Breast epithelium (tissue), 4 donors: Measurements from ENCODE around the gene TOX2. TPM values are rescaled to one million over a fixed set of nuclear protein-coding genes. Genes with fewer than 3 reads are reported as not detected.

Experiments
- DNase-seq, 2 donors: peaks; one replicate each; pipeline ENCODE4 v3.0.0-alpha.2; 2019; ENCODE audit warnings: low spot score in 2 of 2
- H3K27ac ChIP-seq, 2 donors: fragments of 200-600 bp; sonication (generic) in 1 of 2; one replicate each; pipeline ENCODE4 v1.5.1; 2016 to 2019; ENCODE audit warnings: mild to moderate bottlenecking in 1 of 2
- H3K27me3 ChIP-seq, 2 donors: fragments of 200-600 bp; sonication (generic) in 1 of 2; one replicate each; pipeline versions ENCODE4 v1.5.1 to v1.6.0; 2017 to 2019; ENCODE audit warnings: control low read depth in 1 of 2, mild to moderate bottlenecking in 1 of 2
- H3K36me3 ChIP-seq: fragments of 200-600 bp; one replicate; pipeline ENCODE4 v1.5.1; 2019
- H3K4me1 ChIP-seq, 2 donors: fragments of 200-600 bp; sonication (generic); one replicate each; pipeline ENCODE4 v1.5.1; 2016 to 2019; ENCODE audit warnings: control low read depth in 1 of 2
- H3K4me3 ChIP-seq, 3 donors: fragments of 200-600 bp; sonication (generic); 1 replicate in 2 of 3; 2 replicates in 1 of 3; pipeline ENCODE4 v1.5.1; 2016 to 2019; ENCODE audit warnings: mild to moderate bottlenecking in 3 of 3, moderate library complexity in 2 of 3
- H3K9me3 ChIP-seq, 2 donors: fragments of 200-600 bp; sonication (generic) in 1 of 2; one replicate each; pipeline ENCODE4 v1.5.1; 2016 to 2019; ENCODE audit warnings: control low read depth in 1 of 2
- CTCF ChIP-seq, 3 donors: fragments of 450-650 bp; IDR thresholded peaks; one replicate each; pipeline ENCODE4 v1.5.1; 2016 to 2017; ENCODE audit warnings: antibody characterized with exemption in 3 of 3, mild to moderate bottlenecking in 3 of 3, moderate library complexity in 3 of 3
- POLR2A ChIP-seq: fragments of 450-650 bp; IDR thresholded peaks from one replicate; pipeline ENCODE4 v1.6.1; 2016; ENCODE audit warnings: antibody characterized with exemption, mild to moderate bottlenecking, moderate library complexity
- POLR2AphosphoS5 ChIP-seq, 3 donors: sonication (generic); formaldehyde crosslinking; IDR thresholded peaks; one replicate each; pipeline ENCODE4 v1.6.1; 2017; ENCODE audit warnings: antibody characterized with exemption in 3 of 3
- intact Hi-C: fragments of 100-400 bp; cut with DNase I; formaldehyde crosslinking; loops from one replicate; pipeline ENCODE4 v1.15.1; 2023; ENCODE audit warnings: low total_unique reads
- total RNA-seq, 3 donors: library from RNA; depleted of rRNA; stranded (reverse); fragments of >200 nt; gene quantifications; one replicate each; pipeline ENCODE4 v1.1.0, GENCODE V29; 2016

TOX2 gene
- total RNA-seq, 3 donors from 2014 or later = 0.44 to 7.4 (median 0.66) TPM

GRCh38 chr20:44031001-44031574 lies 116.4 kb downstream of the TOX2 start:
- no peaks in the 10 kb centered on the region for H3K4me1 ChIP-seq
- no peak overlapping the region for H3K4me3 ChIP-seq
- TF ChIP-seq CTCF (IDR thresholded peaks at IDR 0.05) (no peak), POLR2A (no peak), POLR2AphosphoS5 (IDR thresholded peaks at IDR 0.05) (no peak)
- no peaks in the 10 kb centered on the region for H3K9me3 ChIP-seq
- no peak overlapping the region for H3K27ac ChIP-seq
- DNase-seq = no peak
- intact Hi-C loops = no loop called here
- peaks cover 0 to 19% of the 10 kb centered on the region in 2 donors for H3K27me3 ChIP-seq
- no peaks in the 10 kb centered on the region for H3K36me3 ChIP-seq

GRCh38 chr20:44031781-44032582 lies 117.3 kb downstream of the TOX2 start:
- no peak overlapping the region for H3K4me3 ChIP-seq
- no peaks in the 10 kb centered on the region for H3K4me1 ChIP-seq
- TF ChIP-seq CTCF (IDR thresholded peaks at IDR 0.05) (no peak), POLR2AphosphoS5 (IDR thresholded peaks at IDR 0.05) (no peak), POLR2A (no peak)
- no peaks in the 10 kb centered on the region for H3K36me3 ChIP-seq
- DNase-seq = no peak
- H3K9me3 ChIP-seq = no peaks in the 10 kb centered on the region
- peaks cover 0 to 20% of the 10 kb centered on the region in 2 donors for H3K27me3 ChIP-seq
- intact Hi-C loops = no loop called here
- H3K27ac ChIP-seq = no peak overlapping the region

- H3K4me3 ChIP-seq = no peak overlapping the region
- no peaks in the 10 kb centered on the region for H3K9me3 ChIP-seq
- H3K27me3 ChIP-seq = peaks cover 0 to 25% of the 10 kb centered on the region in 2 donors
- no peaks in the 10 kb centered on the region for H3K4me1 ChIP-seq
- H3K27ac ChIP-seq = no peak overlapping the region
- DNase-seq = no peak
- TF ChIP-seq POLR2AphosphoS5 (IDR thresholded peaks at IDR 0.05) (no peak), CTCF (IDR thresholded peaks at IDR 0.05) (no peak), POLR2A (no peak)
- no peaks in the 10 kb centered on the region for H3K36me3 ChIP-seq
- intact Hi-C loops = no loop called here
Observed at GRCh38 chr20:44032583-44033331, 118.1 kb downstream of the TOX2 start.

GRCh38 chr20:44033344-44033743 lies 118.7 kb downstream of the TOX2 start:
- no peak overlapping the region for H3K4me3 ChIP-seq
- no peaks in the 10 kb centered on the region for H3K9me3 ChIP-seq
- peaks cover 0 to 25% of the 10 kb centered on the region in 2 donors for H3K27me3 ChIP-seq
- TF ChIP-seq CTCF (IDR thresholded peaks at IDR 0.05) = no peak
- no peak for TF ChIP-seq POLR2A
- no peak for TF ChIP-seq POLR2AphosphoS5 (IDR thresholded peaks at IDR 0.05)
- no peak overlapping the region for H3K27ac ChIP-seq
- DNase-seq = no peak
- no peaks in the 10 kb centered on the region for H3K4me1 ChIP-seq
- H3K36me3 ChIP-seq = no peaks in the 10 kb centered on the region
- intact Hi-C loops = no loop called here

- no peak overlapping the region for H3K4me3 ChIP-seq
- TF ChIP-seq POLR2A = no peak
- TF ChIP-seq POLR2AphosphoS5 (IDR thresholded peaks at IDR 0.05) = no peak
- no peak for TF ChIP-seq CTCF (IDR thresholded peaks at IDR 0.05)
- no peak for DNase-seq
Observed at GRCh38 chr20:44033873-44034272, 119.2 kb downstream of the TOX2 start.

More at GRCh38 chr20:44033873-44034272, 119.2 kb downstream of the TOX2 start:
- Histone ChIP-seq H3K4me1 (no peaks in the 10 kb centered on the region), H3K36me3 (no peaks in the 10 kb centered on the region), H3K27me3 (peaks cover 0 to 28% of the 10 kb centered on the region in 2 donors), H3K9me3 (no peaks in the 10 kb centered on the region), H3K27ac (no peak overlapping the region)
- intact Hi-C loops = no loop called here
